Measurements from ENCODE around the gene C4orf50.

C4orf50 gene

DNA sequence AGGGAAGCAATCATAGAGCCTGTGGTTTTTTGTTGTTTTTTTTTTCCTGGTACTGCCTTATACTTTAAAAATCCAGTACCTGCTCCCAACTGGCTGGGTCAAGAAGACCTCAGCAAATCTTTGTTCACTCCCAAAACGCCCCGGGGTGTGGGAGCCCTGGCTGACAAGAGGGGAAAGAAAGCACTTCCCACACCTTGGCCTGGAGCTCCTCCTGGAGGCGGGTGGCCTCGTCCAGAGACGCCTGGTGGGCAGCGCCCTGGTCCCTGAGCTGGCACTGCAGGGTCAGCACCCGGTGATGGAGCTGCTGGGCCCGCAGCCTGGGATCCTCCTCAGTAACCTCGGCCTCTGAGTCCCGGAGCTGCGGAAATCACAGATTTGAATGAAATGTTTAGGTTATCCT lies 38.2 kb downstream of the C4orf50 start:
- Histone ChIP-seq H3K4me1 (ENCODE audit: insufficient read depth, low read length, severe bottlenecking) (no peaks in the 10 kb centered on the region), H3K4me2 (ENCODE audit: low read length) (no peak overlapping the region), H3K9me3 (ENCODE audit: low read length) (no peaks in the 10 kb centered on the region), H3K9ac (ENCODE audit: low read length) (no peak overlapping the region), H3K4me3 (ENCODE audit: low read depth, low read length, poor library complexity, severe bottlenecking) (no peak overlapping the region), H3F3A (ENCODE audit: insufficient read depth, low read length) (no peaks in the 10 kb centered on the region), H3K27ac (ENCODE audit: low read depth, low read length, poor library complexity, severe bottlenecking) (no peak overlapping the region), H4K20me1 (ENCODE audit: insufficient read depth, low read length) (no peaks in the 10 kb centered on the region), H2AFZ (ENCODE audit: low read length) (no peak overlapping the region), H3K9me2 (ENCODE audit: low read depth, low read length) (no peaks in the 10 kb centered on the region), H3K36me3 (ENCODE audit: insufficient read depth, low read length) (no peaks in the 10 kb centered on the region), H3K27me3 (ENCODE audit: insufficient read depth, low read length) (no peaks in the 10 kb centered on the region), H3K79me2 (ENCODE audit: insufficient read depth, low read length) (no peaks in the 10 kb centered on the region)
- TF ChIP-seq, protein P1, sequence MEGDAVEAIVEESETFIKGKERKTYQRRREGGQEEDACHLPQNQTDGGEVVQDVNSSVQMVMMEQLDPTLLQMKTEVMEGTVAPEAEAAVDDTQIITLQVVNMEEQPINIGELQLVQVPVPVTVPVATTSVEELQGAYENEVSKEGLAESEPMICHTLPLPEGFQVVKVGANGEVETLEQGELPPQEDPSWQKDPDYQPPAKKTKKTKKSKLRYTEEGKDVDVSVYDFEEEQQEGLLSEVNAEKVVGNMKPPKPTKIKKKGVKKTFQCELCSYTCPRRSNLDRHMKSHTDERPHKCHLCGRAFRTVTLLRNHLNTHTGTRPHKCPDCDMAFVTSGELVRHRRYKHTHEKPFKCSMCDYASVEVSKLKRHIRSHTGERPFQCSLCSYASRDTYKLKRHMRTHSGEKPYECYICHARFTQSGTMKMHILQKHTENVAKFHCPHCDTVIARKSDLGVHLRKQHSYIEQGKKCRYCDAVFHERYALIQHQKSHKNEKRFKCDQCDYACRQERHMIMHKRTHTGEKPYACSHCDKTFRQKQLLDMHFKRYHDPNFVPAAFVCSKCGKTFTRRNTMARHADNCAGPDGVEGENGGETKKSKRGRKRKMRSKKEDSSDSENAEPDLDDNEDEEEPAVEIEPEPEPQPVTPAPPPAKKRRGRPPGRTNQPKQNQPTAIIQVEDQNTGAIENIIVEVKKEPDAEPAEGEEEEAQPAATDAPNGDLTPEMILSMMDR (IDR thresholded peaks at IDR 0.05; ENCODE audit: low read length): no peak
- TF ChIP-seq EZH2 (IDR thresholded peaks at IDR 0.05; ENCODE audit: borderline replicate concordance, low read length): no peak

- Histone ChIP-seq H3K4me3 (ENCODE audit: low read depth, low read length, poor library complexity, severe bottlenecking) (no peak overlapping the region), H3K4me1 (ENCODE audit: insufficient read depth, low read length, severe bottlenecking) (no peaks in the 10 kb centered on the region), H3K9me3 (ENCODE audit: low read length) (no peaks in the 10 kb centered on the region), H3K9me2 (ENCODE audit: low read depth, low read length) (no peaks in the 10 kb centered on the region), H2AFZ (ENCODE audit: low read length) (no peak overlapping the region), H4K20me1 (ENCODE audit: insufficient read depth, low read length) (no peaks in the 10 kb centered on the region), H3K9ac (ENCODE audit: low read length) (no peak overlapping the region), H3K79me2 (ENCODE audit: insufficient read depth, low read length) (no peaks in the 10 kb centered on the region), H3K27ac (ENCODE audit: low read depth, low read length, poor library complexity, severe bottlenecking) (no peak overlapping the region), H3K4me2 (ENCODE audit: low read length) (no peak overlapping the region), H3F3A (ENCODE audit: insufficient read depth, low read length) (no peaks in the 10 kb centered on the region), H3K27me3 (ENCODE audit: insufficient read depth, low read length) (no peaks in the 10 kb centered on the region), H3K36me3 (ENCODE audit: insufficient read depth, low read length) (no peaks in the 10 kb centered on the region)
- no peak for TF ChIP-seq EZH2 (IDR thresholded peaks at IDR 0.05; ENCODE audit: borderline replicate concordance, low read length)
- TF ChIP-seq, protein P1 (IDR thresholded peaks at IDR 0.05; ENCODE audit: low read length): no peak
Measured at GRCh38 chr4:5976921-5977320, 41.3 kb downstream of the C4orf50 start.

DNA sequence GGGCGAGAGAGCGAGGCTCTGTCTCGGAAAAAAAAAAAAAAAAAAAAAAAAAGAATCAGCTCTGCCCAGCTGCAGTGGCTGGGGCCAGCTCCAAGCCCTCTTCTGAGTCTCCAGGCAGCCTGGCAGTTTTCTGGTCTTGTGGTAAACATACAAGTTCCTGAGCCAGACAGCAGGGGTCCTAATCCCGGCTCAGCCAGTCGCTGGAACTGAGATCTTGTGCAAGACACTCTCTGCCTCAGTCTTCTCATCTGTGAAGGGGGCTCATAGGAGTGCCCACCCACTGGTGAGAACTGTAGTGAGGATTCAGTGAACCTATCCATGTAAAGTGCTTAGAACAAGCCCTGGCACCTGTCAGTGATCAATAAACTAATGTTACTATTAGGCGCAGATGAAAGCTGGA lies 41.8 kb downstream of the C4orf50 start:
- Histone ChIP-seq H3K79me2 (ENCODE audit: insufficient read depth, low read length) (no peaks in the 10 kb centered on the region), H3K27me3 (ENCODE audit: insufficient read depth, low read length) (no peaks in the 10 kb centered on the region), H3K27ac (ENCODE audit: low read depth, low read length, poor library complexity, severe bottlenecking) (no peak overlapping the region), H3K9me2 (ENCODE audit: low read depth, low read length) (no peaks in the 10 kb centered on the region), H3K36me3 (ENCODE audit: insufficient read depth, low read length) (no peaks in the 10 kb centered on the region), H3K4me3 (ENCODE audit: low read depth, low read length, poor library complexity, severe bottlenecking) (no peak overlapping the region), H3F3A (ENCODE audit: insufficient read depth, low read length) (no peaks in the 10 kb centered on the region), H3K9ac (ENCODE audit: low read length) (no peak overlapping the region), H2AFZ (ENCODE audit: low read length) (no peak overlapping the region), H4K20me1 (ENCODE audit: insufficient read depth, low read length) (no peaks in the 10 kb centered on the region), H3K4me1 (ENCODE audit: insufficient read depth, low read length, severe bottlenecking) (no peaks in the 10 kb centered on the region), H3K4me2 (ENCODE audit: low read length) (no peak overlapping the region), H3K9me3 (ENCODE audit: low read length) (no peaks in the 10 kb centered on the region)
- TF ChIP-seq, protein P1 (IDR thresholded peaks at IDR 0.05; ENCODE audit: low read length): no peak
- TF ChIP-seq EZH2 (IDR thresholded peaks at IDR 0.05; ENCODE audit: borderline replicate concordance, low read length): no peak

Measured in OCI-LY1 (cell line).